Activated CD8-positive, alpha-beta T cell treated with anti-CD3 and anti-CD28 coated beads, Interleukin-2, amount 10 ng/mL, durations not matched to agents 7 days and 5 days (primary cell): ENCODE data around the gene JAKMIP1. TPM values are rescaled to one million over a fixed set of nuclear protein-coding genes. Genes with fewer than 3 reads are reported as not detected.
"Not testable (repeated sequence)": the region's sequence is repeated elsewhere in the genome, so short reads cannot be mapped to it uniquely, and the experiment has no call there.

Experiments used
- ATAC-seq: fragments of 150-1000 bp; cut with Tn5 transposase; one replicate; pipeline ENCODE4 v1.10.0; 2021; ENCODE audit warnings: moderate library complexity
- CTCF ChIA-PET: fragments of 350-600 bp; sonication (Branson Sonifier 250); formaldehyde crosslinking; loops from one replicate; lab custom pipeline; 2021; ENCODE audit warnings: antibody characterized with exemption; lab: Charles Lee
- POLR2A ChIA-PET: fragments of 350-600 bp; sonication (Branson Sonifier 250); formaldehyde crosslinking; loops from one replicate; lab custom pipeline; 2021; ENCODE audit warnings: antibody characterized with exemption; lab: Charles Lee
- DNase-seq: peaks from one replicate; pipeline ENCODE4 v3.0.0-alpha.2; 2020
- H3K27ac Mint-ChIP-seq: one replicate; pipeline ENCODE4 v1.8.0; 2021; ENCODE audit warnings: mild to moderate bottlenecking, mixed read lengths
- H3K27me3 Mint-ChIP-seq: one replicate; pipeline ENCODE4 v1.8.0; 2021; ENCODE audit warnings: low read depth, mixed read lengths
- H3K36me3 Mint-ChIP-seq: one replicate; pipeline ENCODE4 v1.8.0; 2021; ENCODE audit warnings: low read depth, mixed read lengths
- H3K4me1 Mint-ChIP-seq: one replicate; pipeline ENCODE4 v1.8.0; 2021; ENCODE audit warnings: low read depth, mixed read lengths
- H3K4me3 Mint-ChIP-seq: one replicate; pipeline ENCODE4 v1.8.0; 2021; ENCODE audit warnings: mild to moderate bottlenecking, mixed read lengths
- H3K9me3 Mint-ChIP-seq: one replicate; pipeline ENCODE4 v1.8.0; 2022; ENCODE audit warnings: mixed read lengths; ENCODE audit not compliant: insufficient read depth
- total RNA-seq, 2 experiments: library from RNA; stranded (reverse); gene quantifications; one replicate each; pipeline ENCODE4 v1.2.3, GENCODE V29; 2021

JAKMIP1 gene
- total RNA-seq, 2 experiments from 2014 or later: 9.3 to 9.6 TPM

DNA sequence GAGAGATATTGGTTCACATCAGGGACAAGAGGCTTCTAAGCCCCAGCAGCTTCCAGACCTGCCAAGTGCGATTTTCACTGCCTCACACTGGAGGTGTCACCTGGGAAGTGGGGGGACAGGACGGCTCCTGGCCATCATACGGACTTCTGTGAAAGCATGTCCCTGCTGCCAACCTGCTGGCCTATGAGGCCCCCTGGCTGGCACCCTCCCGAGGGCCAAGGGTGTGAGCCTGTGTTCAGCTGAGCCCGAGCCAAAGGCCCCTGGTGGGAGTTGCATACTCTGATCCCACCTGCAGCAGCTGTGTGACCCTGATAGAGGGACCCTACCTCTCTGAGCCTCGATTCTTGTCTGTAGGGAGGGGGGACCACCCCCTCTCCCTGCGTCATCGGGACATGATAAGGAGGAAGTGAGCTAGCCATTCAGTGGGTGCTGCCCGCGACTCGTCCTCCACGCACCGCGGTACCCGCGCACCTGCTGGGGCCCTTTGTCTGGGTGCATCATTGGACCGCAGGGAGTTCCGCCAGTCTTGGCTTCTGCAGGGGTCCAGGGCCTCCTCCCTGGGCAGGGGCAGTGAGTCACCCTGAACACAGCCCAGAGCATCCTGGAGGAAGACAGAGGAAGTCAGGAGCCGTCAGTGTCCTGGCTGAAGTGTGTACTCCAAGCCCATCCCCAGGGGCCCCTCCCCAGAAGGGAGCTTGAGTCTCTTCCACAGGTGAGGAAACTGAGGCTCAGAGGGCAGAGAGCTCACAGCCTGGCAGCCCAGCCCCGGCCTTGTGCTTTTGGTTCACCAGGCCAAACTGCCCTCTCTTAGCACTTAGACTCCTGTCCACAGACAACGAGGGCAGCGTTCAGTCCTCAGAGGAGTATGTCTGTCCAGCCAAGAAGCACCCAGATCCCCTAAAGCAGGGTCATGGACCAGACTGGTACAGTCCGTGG is 206.2 kb downstream of the JAKMIP1 start:
- Mint-ChIP-seq H3K9me3 (no peaks in the 10 kb centered on the region), H3K27me3 (no peaks in the 10 kb centered on the region), H3K27ac (no peak overlapping the region), H3K4me1 (peaks cover 7% of the 10 kb centered on the region), H3K36me3 (no peaks in the 10 kb centered on the region), H3K4me3 (no peak overlapping the region)
- ChIA-PET CTCF (no interaction called here), POLR2A (no interaction called here)
- DNase-seq: no peak
- ATAC-seq: no peak

- H3K27me3 Mint-ChIP-seq, DNase-seq, ATAC-seq, H3K9me3 Mint-ChIP-seq, H3K36me3 Mint-ChIP-seq, CTCF ChIA-PET, H3K4me3 Mint-ChIP-seq, H3K27ac Mint-ChIP-seq, H3K4me1 Mint-ChIP-seq, POLR2A ChIA-PET: not testable (repeated sequence)
These were observed 207.0 kb downstream of the JAKMIP1 start for GRCh38 chr4:5993346-5993745.

GRCh38 chr4:5992828-5993321 is 207.5 kb downstream of the JAKMIP1 start:
- H3K36me3 Mint-ChIP-seq: no peaks in the 10 kb centered on the region
- no peak overlapping the region for H3K27ac Mint-ChIP-seq
- no peaks in the 10 kb centered on the region for H3K9me3 Mint-ChIP-seq
- ATAC-seq (no peak), DNase-seq (no peak)
- POLR2A ChIA-PET: no interaction called here
- no peaks in the 10 kb centered on the region for H3K27me3 Mint-ChIP-seq
- CTCF ChIA-PET: no interaction called here
- peaks cover 7% of the 10 kb centered on the region for H3K4me1 Mint-ChIP-seq
- no peak overlapping the region for H3K4me3 Mint-ChIP-seq

DNA sequence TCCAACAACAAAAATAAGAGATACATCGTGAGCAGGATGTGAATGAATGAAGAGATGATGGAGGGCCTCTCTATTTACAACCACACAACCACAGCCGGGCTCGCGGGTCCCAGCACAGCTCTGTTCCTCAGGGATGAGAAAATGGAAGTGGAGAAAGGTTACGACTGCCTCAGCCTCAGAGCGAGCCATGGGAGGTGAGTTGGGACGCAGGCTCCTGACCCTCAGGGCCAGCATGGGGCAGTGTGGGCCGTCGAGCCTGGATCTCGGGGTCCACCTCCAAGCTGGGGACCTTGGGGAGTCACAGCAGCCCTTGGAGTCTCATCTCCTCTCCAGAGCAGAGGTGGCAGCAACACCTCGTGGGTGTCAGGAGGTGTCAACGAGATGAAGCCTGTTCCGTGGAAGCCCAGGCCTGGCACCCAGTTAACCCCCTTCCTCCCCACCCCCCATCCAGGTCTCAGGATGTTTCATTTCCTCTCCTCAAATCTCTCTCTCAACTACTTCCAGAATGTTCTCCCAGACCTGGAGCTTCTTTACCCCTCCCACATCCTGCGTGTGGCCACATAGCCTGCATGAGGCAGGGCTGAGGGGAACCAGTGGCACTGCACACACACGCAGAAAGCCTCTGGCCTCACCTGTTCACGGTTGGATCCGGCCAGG is 208.1 kb downstream of the JAKMIP1 start:
- Mint-ChIP-seq H3K27me3 (no peaks in the 10 kb centered on the region), H3K36me3 (no peaks in the 10 kb centered on the region), H3K27ac (no peak overlapping the region), H3K9me3 (no peaks in the 10 kb centered on the region), H3K4me3 (no peak overlapping the region), H3K4me1 (peaks cover 7% of the 10 kb centered on the region)
- ATAC-seq: no peak
- CTCF ChIA-PET: no interaction called here
- DNase-seq: no peak
- POLR2A ChIA-PET: no interaction called here

DNA sequence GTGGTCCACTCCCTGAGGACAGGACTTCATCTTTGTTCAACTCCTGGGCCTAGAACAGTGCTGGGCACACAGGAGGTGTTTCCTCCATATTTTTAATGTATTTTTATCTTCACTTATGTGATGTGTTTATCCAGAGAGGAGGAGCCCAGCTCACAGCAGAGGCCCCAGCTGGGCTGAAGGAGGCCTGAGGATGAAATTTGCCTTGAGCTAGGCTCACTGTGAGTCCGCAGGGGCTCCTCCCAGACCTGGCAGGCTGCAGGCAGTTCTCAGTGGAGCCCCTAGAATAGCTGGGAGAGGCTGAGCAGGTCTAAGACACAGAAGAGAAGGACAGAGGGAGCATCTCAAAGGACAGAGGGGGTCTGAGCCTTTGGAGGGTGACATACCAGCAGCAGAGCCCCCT is 208.9 kb downstream of the JAKMIP1 start:
- CTCF ChIA-PET: no interaction called here
- Mint-ChIP-seq H3K4me3 (no peak overlapping the region), H3K27ac (no peak overlapping the region), H3K36me3 (no peaks in the 10 kb centered on the region), H3K9me3 (no peaks in the 10 kb centered on the region), H3K27me3 (no peaks in the 10 kb centered on the region), H3K4me1 (peaks cover 5% of the 10 kb centered on the region)
- no peak for ATAC-seq
- POLR2A ChIA-PET: no interaction called here
- no peak for DNase-seq

DNA sequence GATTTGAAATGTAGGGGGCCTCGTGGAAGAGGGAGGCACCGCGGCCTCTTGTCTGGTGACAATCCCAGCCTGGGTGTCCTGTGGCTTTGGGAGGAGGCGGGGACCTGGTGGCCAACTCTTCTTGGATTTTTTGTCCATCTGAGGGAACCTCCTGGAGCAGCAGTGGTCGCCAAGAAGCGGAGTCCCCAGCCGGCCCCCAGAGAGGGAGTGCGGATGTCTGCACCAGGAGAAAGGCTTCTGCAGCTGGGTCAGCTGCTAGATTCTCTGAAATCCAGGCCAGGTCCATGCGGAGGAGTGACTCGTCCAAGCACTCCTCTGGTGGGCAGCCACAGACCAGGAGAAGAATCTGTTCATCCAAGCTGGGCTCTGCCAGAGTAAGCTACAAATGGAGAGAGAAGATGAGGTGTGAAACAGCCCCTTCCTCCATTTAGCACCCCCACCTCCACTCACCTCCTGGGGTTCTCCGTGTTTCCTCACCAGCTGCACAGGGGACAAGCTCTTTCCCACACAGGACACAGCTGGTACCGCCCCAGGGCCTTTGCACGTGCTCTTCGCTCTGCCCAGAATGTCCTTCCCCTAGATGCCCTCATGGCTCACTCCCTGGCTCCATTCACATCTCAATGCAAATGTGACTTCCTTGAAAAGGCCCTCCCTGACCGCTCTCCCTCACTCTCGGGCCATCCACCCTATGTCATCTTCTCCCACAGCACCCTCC is 209.7 kb downstream of the JAKMIP1 start:
- Mint-ChIP-seq H3K4me3 (no peak overlapping the region), H3K4me1 (no peaks in the 10 kb centered on the region), H3K9me3 (no peaks in the 10 kb centered on the region), H3K36me3 (no peaks in the 10 kb centered on the region), H3K27ac (no peak overlapping the region), H3K27me3 (no peaks in the 10 kb centered on the region)
- ChIA-PET CTCF (interaction anchor here (2.4 kb wide), 1 partner anchor 8 kb away, joined by 13 read pairs; no protein-coding TSS in a partner anchor), POLR2A (no interaction called here)
- DNase-seq (no peak), ATAC-seq (no peak)

DNA sequence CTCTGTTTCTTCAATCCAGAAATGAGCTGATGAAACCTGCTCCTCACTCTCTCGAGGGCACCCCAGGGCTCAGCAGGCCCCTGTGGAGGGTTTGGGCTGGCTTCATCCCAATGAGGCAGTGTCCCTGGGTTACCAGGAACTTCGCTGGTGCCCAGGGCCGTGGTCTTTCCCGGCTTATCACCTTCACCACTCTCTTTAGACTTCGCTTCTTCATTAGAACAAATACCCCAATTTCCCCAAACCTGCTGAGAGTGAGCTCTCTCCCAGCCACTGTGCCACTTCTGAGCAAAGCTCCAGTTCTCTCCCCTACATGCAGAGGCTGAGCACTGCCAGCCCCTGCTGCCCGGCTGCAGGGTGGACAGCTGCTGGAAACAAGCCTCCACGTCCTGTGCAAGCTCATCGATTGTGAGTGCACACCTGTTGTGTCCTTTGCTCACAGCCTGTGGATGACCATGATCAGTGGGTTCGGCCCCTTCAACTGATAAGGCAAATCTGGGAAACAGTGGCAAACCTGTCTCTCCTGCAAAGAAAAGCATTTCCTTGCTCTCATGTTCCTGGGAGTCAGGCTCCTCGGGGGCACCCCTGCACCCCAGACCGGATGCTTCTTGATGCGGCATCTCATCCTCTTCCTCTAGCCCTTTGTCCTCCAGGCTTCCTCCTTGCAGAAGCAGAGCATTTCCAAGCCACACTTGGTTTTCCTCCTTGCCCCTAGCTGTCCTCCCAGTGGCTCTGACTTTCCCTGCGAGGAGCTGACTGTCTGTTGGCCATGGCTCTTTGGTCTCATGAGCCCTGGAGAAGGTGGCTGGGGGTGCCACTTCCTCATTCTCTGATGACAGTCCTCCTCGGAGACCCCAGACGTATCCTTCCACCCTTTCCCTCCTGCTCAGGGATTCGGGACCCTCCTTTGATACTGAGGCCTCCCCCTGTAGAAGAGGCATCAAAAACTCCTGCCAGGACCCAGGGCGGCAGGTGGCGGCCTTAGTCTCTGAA is 210.8 kb downstream of the JAKMIP1 start:
- ATAC-seq: no peak
- H3K27ac Mint-ChIP-seq: no peak overlapping the region
- no peaks in the 10 kb centered on the region for H3K36me3 Mint-ChIP-seq
- DNase-seq: no peak
- H3K4me3 Mint-ChIP-seq: no peak overlapping the region
- peaks cover 5% of the 10 kb centered on the region for H3K9me3 Mint-ChIP-seq
- no peaks in the 10 kb centered on the region for H3K4me1 Mint-ChIP-seq
- no peaks in the 10 kb centered on the region for H3K27me3 Mint-ChIP-seq
- POLR2A ChIA-PET: no interaction called here
- CTCF ChIA-PET: interaction anchor here (2.4 kb wide), 1 partner anchor 9 kb away, joined by 13 read pairs; no protein-coding TSS in a partner anchor

- ATAC-seq (no peak), DNase-seq (no peak)
- no peak overlapping the region for H3K27ac Mint-ChIP-seq
- H3K4me1 Mint-ChIP-seq: no peaks in the 10 kb centered on the region
- H3K9me3 Mint-ChIP-seq: peaks cover 5% of the 10 kb centered on the region
- POLR2A ChIA-PET: no interaction called here
- no peaks in the 10 kb centered on the region for H3K27me3 Mint-ChIP-seq
- CTCF ChIA-PET: interaction anchor here (2.4 kb wide), 1 partner anchor 10 kb away, joined by 13 read pairs; no protein-coding TSS in a partner anchor
- H3K36me3 Mint-ChIP-seq: no peaks in the 10 kb centered on the region
- H3K4me3 Mint-ChIP-seq: no peak overlapping the region
These were observed 212.1 kb downstream of the JAKMIP1 start for GRCh38 chr4:5988086-5988845.

DNA sequence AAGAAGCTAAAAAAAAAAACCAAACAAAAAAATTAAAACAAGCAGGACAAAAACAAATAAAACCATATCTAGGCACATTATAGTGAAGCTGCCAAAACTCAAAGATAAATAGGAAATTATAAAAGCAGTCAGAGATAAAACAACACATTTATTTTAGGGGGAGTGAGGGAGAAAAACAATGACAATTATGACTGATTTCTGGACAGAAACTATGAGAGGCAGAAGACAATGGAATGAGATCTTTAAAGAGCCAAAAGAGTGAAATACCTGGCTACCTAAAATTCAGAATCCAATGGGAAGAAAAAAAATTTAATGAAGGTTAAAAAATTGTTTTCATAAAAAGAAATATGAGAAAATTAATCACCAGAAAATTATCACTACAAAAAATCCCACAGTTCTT is 215.5 kb downstream of the JAKMIP1 start:
- ChIA-PET POLR2A (no interaction called here), CTCF (no interaction called here)
- Mint-ChIP-seq H3K9me3 (peaks cover 5% of the 10 kb centered on the region), H3K4me1 (no peaks in the 10 kb centered on the region), H3K36me3 (no peaks in the 10 kb centered on the region), H3K4me3 (no peak overlapping the region), H3K27me3 (peaks cover 4% of the 10 kb centered on the region), H3K27ac (no peak overlapping the region)
- ATAC-seq (no peak), DNase-seq (no peak)

- POLR2A ChIA-PET: no interaction called here
These were observed 218.0 kb downstream of the JAKMIP1 start for GRCh38 chr4:5982156-5982973.

More at GRCh38 chr4:5982156-5982973, 218.0 kb downstream of the JAKMIP1 start:
- CTCF ChIA-PET: no interaction called here
- DNase-seq (no peak), ATAC-seq (no peak)
- no peaks in the 10 kb centered on the region for H3K36me3 Mint-ChIP-seq
- H3K9me3 Mint-ChIP-seq: peaks cover 5% of the 10 kb centered on the region
- H3K27me3 Mint-ChIP-seq: peaks cover 21% of the 10 kb centered on the region
- no peak overlapping the region for H3K4me3 Mint-ChIP-seq
- H3K27ac Mint-ChIP-seq: no peak overlapping the region
- no peaks in the 10 kb centered on the region for H3K4me1 Mint-ChIP-seq
